Activated T-cell treated with anti-CD3 and anti-CD28 coated beads, Interleukin-2, amount 50 U/mL, for 1 hour (primary cell): Measurements from ENCODE around the gene BMP8B.
"Not testable (repeated sequence)": the region's sequence is repeated elsewhere in the genome, so short reads cannot be mapped to it uniquely, and the experiment has no call there.

Source experiments
- DNase-seq: peaks from one replicate; pipeline ENCODE4 v3.0.0-alpha.2; 2020

BMP8B gene

GRCh38 chr1:39808784-39809517 is 20.3 kb upstream of the BMP8B start:
- no peak for DNase-seq

GRCh38 chr1:39805385-39805784 is 16.7 kb upstream of the BMP8B start:
- no peak for DNase-seq

GRCh38 chr1:39802496-39803260 is 14.0 kb upstream of the BMP8B start:
- no peak for DNase-seq

GRCh38 chr1:39800471-39800835 is 11.8 kb upstream of the BMP8B start:
- no peak for DNase-seq

- DNase-seq: peak; percentile 73
These were observed 11.3 kb upstream of the BMP8B start for GRCh38 chr1:39799770-39800470.

- DNase-seq: peak; percentile 82
These were observed 10.4 kb upstream of the BMP8B start for GRCh38 chr1:39798859-39799769.

GRCh38 chr1:39795651-39796050 is 7.0 kb upstream of the BMP8B start:
- DNase-seq: no peak

- no peak for DNase-seq
These were observed 3.2 kb upstream of the BMP8B start for GRCh38 chr1:39791838-39792237.

- DNase-seq: no peak
These were observed 976 bp upstream of the BMP8B start for GRCh38 chr1:39789571-39790110.

DNA sequence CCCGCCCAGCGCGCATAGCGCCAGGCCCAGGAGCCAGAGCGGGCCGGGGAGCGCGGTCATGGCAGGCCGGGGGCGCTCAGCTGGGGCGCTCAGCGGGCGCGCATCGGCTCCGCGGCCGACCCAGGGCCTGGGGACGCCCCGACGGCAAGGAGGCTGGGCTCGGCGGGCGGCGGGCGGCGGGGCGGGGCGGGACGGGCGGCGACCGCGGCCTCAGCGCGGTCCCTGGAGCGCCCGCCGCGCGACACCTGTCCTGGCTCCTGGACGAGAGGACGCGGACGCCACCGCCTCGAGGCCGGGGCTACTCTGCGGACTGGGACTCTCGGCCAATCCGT is 273 bp downstream of the BMP8B start:
- DNase-seq: no peak

DNA sequence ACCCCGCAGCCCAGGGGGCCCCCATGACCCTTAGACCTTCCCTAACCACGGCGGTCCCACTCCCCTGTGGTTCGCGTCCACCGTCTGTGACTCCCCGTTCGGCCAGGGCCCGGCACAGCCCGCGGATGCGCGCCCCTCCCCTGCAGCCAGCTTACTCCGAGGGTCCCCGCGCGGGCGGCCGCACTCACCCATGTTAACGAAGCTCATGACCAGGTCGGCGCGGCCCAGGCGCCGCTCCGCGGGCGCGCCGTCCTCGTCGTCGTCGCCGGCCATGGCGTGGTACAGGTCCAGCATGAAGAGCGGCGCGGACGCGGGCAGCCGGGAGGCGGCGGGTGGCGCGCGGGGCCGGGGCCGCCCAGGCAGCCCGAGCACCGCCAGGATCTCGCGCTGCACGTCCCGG is 701 bp downstream of the BMP8B start:
- not testable (repeated sequence) for DNase-seq

DNA sequence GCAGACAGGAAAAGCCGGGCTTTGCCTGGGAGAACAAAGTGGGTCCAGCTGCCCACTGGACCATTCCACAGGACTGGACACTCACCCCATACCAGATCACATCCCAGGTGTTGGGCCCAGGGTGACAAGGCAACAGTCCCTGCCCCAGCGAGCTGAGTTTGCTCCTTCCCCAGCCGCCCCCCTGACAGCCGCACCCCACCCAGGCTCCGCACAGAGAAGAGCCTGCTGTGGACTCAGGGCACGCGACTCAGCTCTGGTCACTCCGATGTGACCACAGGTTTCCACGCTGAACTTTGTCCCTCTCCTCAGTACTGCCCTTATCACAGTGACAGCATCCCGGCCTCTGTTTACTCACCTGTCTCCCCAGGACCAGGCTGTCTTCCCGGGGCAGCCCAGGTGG is 1.2 kb downstream of the BMP8B start:
- no peak for DNase-seq

DNA sequence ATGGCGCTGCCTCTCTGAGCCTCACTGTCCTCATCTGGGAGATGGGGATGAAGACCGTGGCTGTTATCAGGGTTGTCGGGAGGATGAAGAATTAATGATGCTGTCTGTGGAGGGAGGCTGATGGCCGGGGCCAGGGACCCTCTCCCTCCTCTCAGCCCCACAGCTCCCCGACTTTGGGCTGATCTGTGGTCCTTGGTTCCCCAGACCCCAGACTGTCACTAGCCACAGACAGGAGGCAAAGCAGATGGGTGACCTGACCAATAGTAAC is 1.6 kb downstream of the BMP8B start:
- not testable (repeated sequence) for DNase-seq

- DNase-seq: not testable (repeated sequence)
These were observed 2.2 kb downstream of the BMP8B start for GRCh38 chr1:39786303-39787107.

- not testable (repeated sequence) for DNase-seq
These were observed 6.0 kb downstream of the BMP8B start for GRCh38 chr1:39782685-39783084.

- no peak for DNase-seq
These were observed 6.6 kb downstream of the BMP8B start for GRCh38 chr1:39782103-39782502.

GRCh38 chr1:39781349-39781715 is 7.3 kb downstream of the BMP8B start:
- DNase-seq: no peak

GRCh38 chr1:39779821-39780220 is 8.8 kb downstream of the BMP8B start:
- DNase-seq: no peak

DNA sequence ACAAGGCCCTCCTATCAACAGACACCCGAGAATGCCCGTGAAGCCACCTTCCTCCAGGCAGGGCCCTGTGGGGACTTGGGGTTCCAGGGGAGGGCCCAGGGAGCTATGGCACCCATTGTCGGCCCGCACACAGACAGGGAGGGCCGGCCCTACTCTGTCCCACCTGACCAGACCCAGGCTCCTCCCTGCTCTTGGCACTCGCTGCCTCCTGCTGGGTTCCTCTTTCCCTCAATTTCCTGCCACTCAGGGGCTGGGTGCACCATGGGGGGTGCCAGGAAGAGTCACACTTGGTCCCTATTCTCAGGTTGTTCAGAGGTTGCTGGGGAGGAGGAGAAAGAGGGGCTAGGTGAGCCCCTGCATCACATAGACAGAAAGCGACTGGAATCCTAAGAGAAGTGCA is 9.5 kb downstream of the BMP8B start:
- DNase-seq: no peak

GRCh38 chr1:39778463-39779099 is 10.1 kb downstream of the BMP8B start:
- DNase-seq: not testable (repeated sequence)

DNA sequence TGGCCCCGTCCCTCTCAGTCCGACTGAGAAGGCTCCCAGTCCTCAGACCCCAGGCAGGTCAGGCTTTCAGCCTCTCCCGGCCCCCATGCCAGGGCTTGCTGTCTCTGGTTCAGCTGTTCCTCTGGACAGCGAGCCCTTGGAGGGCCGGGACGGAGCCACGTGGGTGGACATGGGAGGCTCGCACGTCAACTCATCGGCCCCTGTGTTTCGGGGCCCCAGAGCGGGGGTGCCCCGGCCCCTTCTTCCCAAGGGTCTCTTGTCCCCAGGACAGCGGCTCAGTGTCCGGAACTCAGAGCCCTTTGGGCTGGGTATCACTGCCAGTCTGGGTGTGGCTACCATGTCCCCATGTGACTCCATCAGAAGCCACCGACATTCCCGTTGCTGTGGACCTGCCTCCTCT is 10.8 kb downstream of the BMP8B start:
- DNase-seq: not testable (repeated sequence)

GRCh38 chr1:39777306-39777705 is 11.4 kb downstream of the BMP8B start:
- no peak for DNase-seq
